ENCODE data around the gene LYRM1. TPM values are rescaled to one million over a fixed set of nuclear protein-coding genes. Genes with fewer than 3 reads are reported as not detected.

The LYRM1 gene
- total RNA-seq, 2 experiments from 2014 or later: 13.3 to 14.0 TPM

- POLR2A ChIA-PET: no interaction called here
- no peak overlapping the region for H3K4me3 Mint-ChIP-seq
- Histone ChIP-seq H3K4me1 (ENCODE audit: insufficient read depth, low read length) (no peaks in the 10 kb centered on the region), H3K36me3 (ENCODE audit: insufficient read depth, low read length) (peaks cover 14% of the 10 kb centered on the region), H3K27me3 (ENCODE audit: control insufficient read depth in 1 of 2, insufficient read depth in 2 of 2, low read length in 2 of 2) (no peaks in the 10 kb centered on the region), H3K4me3 (ENCODE audit: low read length) (no peak overlapping the region), H3K9me3 (ENCODE audit: control insufficient read depth in 1 of 2, insufficient read depth in 1 of 2, low read length in 2 of 2) (no peaks in the 10 kb centered on the region), H3K27ac (ENCODE audit: low read depth in 1 of 2, low read length in 2 of 2) (no peak overlapping the region)
- peaks cover 6% of the 10 kb centered on the region for H3K4me1 Mint-ChIP-seq (ENCODE audit: low read depth)
- no peaks in the 10 kb centered on the region for H3K9me3 Mint-ChIP-seq
- peaks cover 26% of the 10 kb centered on the region for H3K36me3 Mint-ChIP-seq (ENCODE audit: low read depth)
- no peak for DNase-seq
- H3K27me3 Mint-ChIP-seq: no peaks in the 10 kb centered on the region
- ATAC-seq (ENCODE audit: poor library complexity): no peak
- H3K27ac Mint-ChIP-seq: no peak overlapping the region
- TF ChIP-seq CTCF (IDR thresholded peaks at IDR 0.05): no peak
- CTCF ChIA-PET: interaction anchor here (0.6 to 1.8 kb wide), 4 partner anchors 9 to 1069 kb away, joined by 3 to 5 read pairs (median 3); no protein-coding TSS in a partner anchor
- intact Hi-C loops (cut with DNase I, micrococcal nuclease): no loop called here
Measured at GRCh38 chr16:20865420-20866131, 35.0 kb upstream of the LYRM1 start.

GRCh38 chr16:20866145-20866772 is 34.3 kb upstream of the LYRM1 start:
- H3K4me3 Mint-ChIP-seq: no peak overlapping the region
- peaks cover 19% of the 10 kb centered on the region for H3K36me3 Mint-ChIP-seq (ENCODE audit: low read depth)
- Histone ChIP-seq H3K4me3 (ENCODE audit: low read length) (no peak overlapping the region), H3K4me1 (ENCODE audit: insufficient read depth, low read length) (no peaks in the 10 kb centered on the region), H3K27me3 (ENCODE audit: control insufficient read depth in 1 of 2, insufficient read depth in 2 of 2, low read length in 2 of 2) (no peaks in the 10 kb centered on the region), H3K27ac (ENCODE audit: low read depth in 1 of 2, low read length in 2 of 2) (no peak overlapping the region), H3K36me3 (ENCODE audit: insufficient read depth, low read length) (peaks cover 9% of the 10 kb centered on the region), H3K9me3 (ENCODE audit: control insufficient read depth in 1 of 2, insufficient read depth in 1 of 2, low read length in 2 of 2) (no peaks in the 10 kb centered on the region)
- H3K27me3 Mint-ChIP-seq: no peaks in the 10 kb centered on the region
- no peak for TF ChIP-seq CTCF (IDR thresholded peaks at IDR 0.05)
- ChIA-PET POLR2A (no interaction called here), CTCF (interaction anchor here (1.6 kb wide), 1 partner anchor 11 kb away, joined by 3 read pairs; no protein-coding TSS in a partner anchor)
- no peak overlapping the region for H3K27ac Mint-ChIP-seq
- DNase-seq (no peak), ATAC-seq (ENCODE audit: poor library complexity) (no peak)
- intact Hi-C loops (cut with DNase I, micrococcal nuclease): no loop called here
- H3K9me3 Mint-ChIP-seq: no peaks in the 10 kb centered on the region
- H3K4me1 Mint-ChIP-seq (ENCODE audit: low read depth): peaks cover 6% of the 10 kb centered on the region

GRCh38 chr16:20866801-20867200 is 33.8 kb upstream of the LYRM1 start:
- CTCF ChIA-PET: no interaction called here
- no peaks in the 10 kb centered on the region for H3K9me3 Mint-ChIP-seq
- POLR2A ChIA-PET: no interaction called here
- H3K27me3 ChIP-seq (ENCODE audit: control insufficient read depth in 1 of 2, insufficient read depth in 2 of 2, low read length in 2 of 2): no peaks in the 10 kb centered on the region
- H3K4me1 Mint-ChIP-seq (ENCODE audit: low read depth): peaks cover 6% of the 10 kb centered on the region
- TF ChIP-seq CTCF (IDR thresholded peaks at IDR 0.05): no peak
- H3K27me3 Mint-ChIP-seq: no peaks in the 10 kb centered on the region
- H3K4me1 ChIP-seq (ENCODE audit: insufficient read depth, low read length): no peaks in the 10 kb centered on the region
- no peak overlapping the region for H3K4me3 Mint-ChIP-seq
- peaks cover 14% of the 10 kb centered on the region for H3K36me3 Mint-ChIP-seq (ENCODE audit: low read depth)
- H3K27ac ChIP-seq (ENCODE audit: low read depth in 1 of 2, low read length in 2 of 2): no peak overlapping the region
- DNase-seq: no peak
- no peaks in the 10 kb centered on the region for H3K9me3 ChIP-seq (ENCODE audit: control insufficient read depth in 1 of 2, insufficient read depth in 1 of 2, low read length in 2 of 2)
- intact Hi-C loops (cut with DNase I, micrococcal nuclease): no loop called here
- ATAC-seq (ENCODE audit: poor library complexity): no peak
- H3K36me3 ChIP-seq (ENCODE audit: insufficient read depth, low read length): peaks cover 4% of the 10 kb centered on the region
- no peak overlapping the region for H3K27ac Mint-ChIP-seq
- no peak overlapping the region for H3K4me3 ChIP-seq (ENCODE audit: low read length)

All from CD4-positive, alpha-beta T cell (primary cell).